Measurements from ENCODE around the gene RAP1A.

The RAP1A gene

DNA sequence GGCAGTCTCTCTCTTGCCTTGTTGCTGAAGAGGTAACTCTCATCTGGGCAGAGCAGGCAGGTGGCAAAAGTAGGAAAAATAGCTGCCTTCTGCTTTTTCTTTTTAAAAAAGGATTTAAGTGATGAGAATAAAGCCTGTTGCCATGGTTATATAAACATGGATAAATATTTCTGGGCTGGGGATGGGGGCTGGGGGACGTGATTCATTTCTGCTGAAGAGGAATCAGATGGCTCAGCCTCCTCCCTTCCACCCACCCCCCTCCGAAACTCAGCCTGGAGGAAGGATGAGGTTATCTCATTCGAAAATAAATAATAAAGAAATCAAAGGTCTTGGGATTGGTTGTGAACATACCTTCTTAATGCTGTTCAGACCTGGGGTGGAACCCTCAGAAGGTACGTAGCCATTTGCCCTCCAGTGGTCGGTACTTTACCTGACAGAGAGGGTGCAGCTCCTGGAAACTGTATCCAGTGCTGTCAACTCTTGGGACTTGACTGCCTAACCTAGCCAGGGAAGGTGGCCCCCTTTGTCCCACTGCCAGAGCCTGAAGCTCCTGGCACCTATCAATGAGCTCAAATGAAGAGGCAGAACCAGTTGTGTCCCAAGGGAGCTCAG, 123.5 kb downstream of the RAP1A start:
- TF ChIP-seq FOXA1 (IDR thresholded peaks at IDR 0.05) (no peak), SUZ12 (IDR thresholded peaks at IDR 0.05) (no peak), BHLHE40 (IDR thresholded peaks at IDR 0.05; ENCODE audit: borderline replicate concordance) (no peak), ARNT (IDR thresholded peaks at IDR 0.05) (no peak), FOXM1 (IDR thresholded peaks at IDR 0.05; ENCODE audit: borderline replicate concordance) (no peak), HDGF (IDR thresholded peaks at IDR 0.05; ENCODE audit: borderline replicate concordance) (no peak), ZNF384 (IDR thresholded peaks at IDR 0.05) (no peak), LEF1 (IDR thresholded peaks at IDR 0.05; ENCODE audit: borderline replicate concordance) (no peak), SP1 (IDR thresholded peaks at IDR 0.05) (no peak), NFRKB (IDR thresholded peaks at IDR 0.05) (no peak), TARDBP (IDR thresholded peaks at IDR 0.05) (no peak), CTBP1 (IDR thresholded peaks at IDR 0.05; ENCODE audit: borderline replicate concordance) (no peak), L3MBTL2 (conservative IDR thresholded peaks at IDR 0.05) (no peak), FOXK2 (IDR thresholded peaks at IDR 0.05) (no peak), ELF4 (IDR thresholded peaks at IDR 0.05) (no peak)
- TF ChIP-seq, protein P1, sequence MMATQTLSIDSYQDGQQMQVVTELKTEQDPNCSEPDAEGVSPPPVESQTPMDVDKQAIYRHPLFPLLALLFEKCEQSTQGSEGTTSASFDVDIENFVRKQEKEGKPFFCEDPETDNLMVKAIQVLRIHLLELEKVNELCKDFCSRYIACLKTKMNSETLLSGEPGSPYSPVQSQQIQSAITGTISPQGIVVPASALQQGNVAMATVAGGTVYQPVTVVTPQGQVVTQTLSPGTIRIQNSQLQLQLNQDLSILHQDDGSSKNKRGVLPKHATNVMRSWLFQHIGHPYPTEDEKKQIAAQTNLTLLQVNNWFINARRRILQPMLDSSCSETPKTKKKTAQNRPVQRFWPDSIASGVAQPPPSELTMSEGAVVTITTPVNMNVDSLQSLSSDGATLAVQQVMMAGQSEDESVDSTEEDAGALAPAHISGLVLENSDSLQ (IDR thresholded peaks at IDR 0.05): no peak
- no peak for DNase-seq (ENCODE audit: extremely low spot score)
- ChIA-PET POLR2A (no interaction called here), CTCF (interaction anchor here (0.6 to 1.3 kb wide), 2 partner anchors 12 to 17 kb away, joined by 3 to 4 read pairs; no protein-coding TSS in a partner anchor)

- TF ChIP-seq ELF4 (IDR thresholded peaks at IDR 0.05) (no peak), FOXM1 (IDR thresholded peaks at IDR 0.05; ENCODE audit: borderline replicate concordance) (no peak), SP1 (IDR thresholded peaks at IDR 0.05) (no peak), NFRKB (IDR thresholded peaks at IDR 0.05) (no peak)
- TF ChIP-seq, protein P1 (IDR thresholded peaks at IDR 0.05): no peak
- ChIA-PET POLR2A (no interaction called here), CTCF (no interaction called here)
- no peak for DNase-seq (ENCODE audit: extremely low spot score)
Observed at GRCh38 chr1:111743679-111744101, 124.1 kb downstream of the RAP1A start.

GRCh38 chr1:111745675-111746613, 126.4 kb downstream of the RAP1A start:
- POLR2A ChIA-PET: no interaction called here
- TF ChIP-seq ARNT (IDR thresholded peaks at IDR 0.05): no peak
- no peak for TF ChIP-seq BHLHE40 (IDR thresholded peaks at IDR 0.05; ENCODE audit: borderline replicate concordance)
- no peak for TF ChIP-seq LEF1 (IDR thresholded peaks at IDR 0.05; ENCODE audit: borderline replicate concordance)
- no peak for TF ChIP-seq FOXM1 (IDR thresholded peaks at IDR 0.05; ENCODE audit: borderline replicate concordance)
- no peak for TF ChIP-seq CTBP1 (IDR thresholded peaks at IDR 0.05; ENCODE audit: borderline replicate concordance)
- TF ChIP-seq, protein P1 (IDR thresholded peaks at IDR 0.05): no peak
- TF ChIP-seq L3MBTL2 (conservative IDR thresholded peaks at IDR 0.05): no peak
- TF ChIP-seq FOXK2 (IDR thresholded peaks at IDR 0.05): no peak
- TF ChIP-seq ELF4 (IDR thresholded peaks at IDR 0.05): no peak
- no peak for TF ChIP-seq HDGF (IDR thresholded peaks at IDR 0.05; ENCODE audit: borderline replicate concordance)
- no peak for TF ChIP-seq FOXA1 (IDR thresholded peaks at IDR 0.05)
- TF ChIP-seq SUZ12 (IDR thresholded peaks at IDR 0.05): no peak
- TF ChIP-seq ZNF384 (IDR thresholded peaks at IDR 0.05): no peak
- no peak for TF ChIP-seq NFRKB (IDR thresholded peaks at IDR 0.05)
- DNase-seq (ENCODE audit: extremely low spot score): no peak
- CTCF ChIA-PET: no interaction called here

DNA sequence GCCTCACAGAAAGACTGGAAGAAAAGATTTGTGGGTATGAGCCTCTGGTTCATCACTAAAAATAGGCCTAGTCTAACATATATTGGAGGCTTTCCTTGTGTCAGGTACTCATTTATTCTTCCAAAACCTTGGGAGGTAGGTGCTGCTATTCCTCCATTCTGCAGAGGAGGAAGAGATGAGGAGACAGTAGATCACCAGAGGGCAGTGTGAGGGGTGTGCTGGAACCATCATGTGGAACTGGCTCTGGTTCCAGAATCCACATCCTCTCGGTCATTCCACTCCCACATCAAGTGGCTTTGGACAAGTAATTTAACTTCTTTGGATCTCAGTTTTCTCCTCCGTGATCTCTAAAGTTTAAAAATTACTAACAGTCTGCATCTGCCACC, 127.0 kb downstream of the RAP1A start:
- ChIA-PET POLR2A (interaction anchor here (1.2 kb wide), 1 partner anchor 32 kb away, joined by 5 read pairs; no protein-coding TSS in a partner anchor), CTCF (interaction anchor here (1.1 to 3.0 kb wide), 7 partner anchors 8 to 264 kb away, joined by 3 to 17 read pairs (median 7); partner anchors contain the start of gene INKA2)
- no peak for DNase-seq (ENCODE audit: extremely low spot score)
- no peak for TF ChIP-seq SP1 (IDR thresholded peaks at IDR 0.05)

DNA sequence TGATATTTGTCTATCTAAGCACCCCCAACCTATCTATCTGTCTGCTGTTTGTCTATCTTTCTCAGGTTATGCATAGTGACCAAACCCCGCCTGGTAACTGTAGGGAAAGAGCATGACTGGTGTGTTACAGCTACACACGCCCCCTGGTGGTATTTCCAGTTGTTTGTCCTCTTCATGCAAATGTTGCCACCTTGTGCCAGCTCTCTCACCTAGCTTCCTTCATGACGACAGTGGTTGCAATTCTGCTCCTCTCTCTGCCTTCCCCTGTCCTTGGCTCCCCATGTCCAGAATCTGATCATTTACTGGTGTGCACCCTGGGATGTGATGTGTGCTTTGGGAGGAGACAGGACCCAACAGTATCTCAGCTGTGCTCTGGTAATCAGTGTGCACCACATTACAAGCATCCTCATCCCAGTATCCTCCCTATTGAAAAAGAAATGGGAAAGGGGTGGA, 127.7 kb downstream of the RAP1A start:
- ChIA-PET CTCF (interaction anchor here (0.6 to 3.0 kb wide), 10 partner anchors 9 to 265 kb away, joined by 3 to 17 read pairs (median 3); partner anchors contain the start of gene INKA2), POLR2A (interaction anchor here (1.2 kb wide), 1 partner anchor 33 kb away, joined by 5 read pairs; no protein-coding TSS in a partner anchor)
- TF ChIP-seq FOXM1 (IDR thresholded peaks at IDR 0.05; ENCODE audit: borderline replicate concordance): 0 out of 2 replicates have a peak, but pooled peaks have one; percentile 49
- TF ChIP-seq, protein P1 (IDR thresholded peaks at IDR 0.05): no peak
- TF ChIP-seq CTBP1 (IDR thresholded peaks at IDR 0.05; ENCODE audit: borderline replicate concordance): 0 out of 2 replicates have a peak, but pooled peaks have one; percentile 9
- peak; percentile 82 for DNase-seq (ENCODE audit: extremely low spot score)

Data from HEK293T (cell line).